ENCODE measurements around the gene UPK3BL1. TPM values are rescaled to one million over a fixed set of nuclear protein-coding genes. Genes with fewer than 3 reads are reported as not detected.
"Not testable (repeated sequence)": the region's sequence is repeated elsewhere in the genome, so short reads cannot be mapped to it uniquely, and the experiment has no call there.

Gene UPK3BL1
- total RNA-seq, 2 donors from 2014 or later, result 11.7 to 36.6 TPM

- intact Hi-C loops (cut with DNase I); H3K27me3 ChIP-seq; H3K36me3 ChIP-seq (replicated peaks in 1 of 2; ENCODE audit: insufficient read depth in 1 of 2, low read depth in 2 of 2); H3K9me3 ChIP-seq; H3K4me3 ChIP-seq; H3K4me1 ChIP-seq: not testable (repeated sequence)
- TF ChIP-seq POLR2A (IDR thresholded peaks at IDR 0.05), result peak in 2 of 3 donors; percentile 15 to 47
- H3K27ac ChIP-seq, result peak within 1 kb of the TSS in 2 of 4 donors; percentile 26 to 47
- DNase-seq, result peak in 3 of 4 donors; percentile 84 to 86 (median 85)
- no CpG with 5 or more reads among the region's 63 CpGs for WGBS, 2 donors
- ATAC-seq, result peak; percentile 74
These were observed 28.8 kb upstream of the UPK3BL1 start, which contains the start of gene POLR2J2 for GRCh38 chr7:102671166-102671955. Gene POLR2J2, minus strand, starts transcription at chr7:102671663. Its CDS starts 62 bp downstream, at chr7:102671601.

GRCh38 chr7:102667523-102667922 lies 24.9 kb upstream of the UPK3BL1 start:
- DNase-seq; H3K4me1 ChIP-seq; intact Hi-C loops (cut with DNase I); ATAC-seq; H3K9me3 ChIP-seq; H3K27ac ChIP-seq; H3K27me3 ChIP-seq; H3K4me3 ChIP-seq; H3K36me3 ChIP-seq (replicated peaks in 1 of 2; ENCODE audit: insufficient read depth in 1 of 2, low read depth in 2 of 2): not testable (repeated sequence)
- WGBS, 2 donors, result 89% methylated on average over 3 of the region's 14 CpGs; no CpG with 5 or more reads in 1 of the 2 donors

DNA sequence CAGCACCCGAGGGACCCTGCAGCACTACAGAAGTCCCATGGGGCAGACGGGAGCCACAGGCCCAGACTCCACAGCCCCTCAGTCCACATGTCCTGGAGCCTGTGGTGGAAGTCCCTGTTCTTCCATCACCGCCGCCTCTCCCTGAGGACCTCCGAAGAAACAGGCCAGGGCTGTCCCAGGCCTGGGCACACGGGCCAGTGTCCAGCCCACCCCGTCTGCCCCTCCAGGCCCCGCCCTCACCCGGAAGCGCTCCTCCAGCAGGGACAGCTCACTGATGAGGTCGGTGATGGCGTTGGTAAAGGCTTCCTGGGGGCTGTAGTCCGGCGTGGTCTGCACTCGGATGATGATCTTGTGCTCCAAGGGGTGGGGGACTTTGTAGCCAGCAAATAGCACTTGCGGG lies 24.3 kb upstream of the UPK3BL1 start:
- intact Hi-C loops (cut with DNase I); H3K4me3 ChIP-seq; ATAC-seq; H3K27me3 ChIP-seq; H3K9me3 ChIP-seq; DNase-seq; H3K4me1 ChIP-seq; H3K36me3 ChIP-seq (replicated peaks in 1 of 2; ENCODE audit: insufficient read depth in 1 of 2, low read depth in 2 of 2); H3K27ac ChIP-seq: not testable (repeated sequence)
- WGBS, 2 donors, result no CpG with 5 or more reads among the region's 16 CpGs

DNA sequence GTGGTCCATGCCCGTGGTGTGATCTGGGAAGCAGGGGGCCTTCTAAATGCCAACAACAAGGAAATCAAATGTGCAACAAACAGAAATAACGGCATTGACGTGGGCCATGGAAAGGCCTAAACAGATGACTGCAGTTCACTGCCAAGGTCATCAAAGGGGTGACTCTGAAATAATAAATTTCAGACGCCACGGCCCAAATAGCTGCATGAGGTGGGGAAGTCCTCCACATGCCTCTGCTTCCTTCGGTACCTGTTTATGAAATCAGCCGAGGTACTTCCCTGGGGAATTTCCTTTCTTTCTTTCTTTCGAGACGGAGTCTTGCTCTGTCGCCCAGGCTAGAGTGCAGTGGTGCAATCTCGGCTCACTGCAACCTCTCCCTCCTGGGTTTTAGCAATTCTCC lies 22.2 kb upstream of the UPK3BL1 start:
- H3K9me3 ChIP-seq; ATAC-seq; H3K4me3 ChIP-seq; H3K27ac ChIP-seq; DNase-seq; H3K4me1 ChIP-seq; H3K36me3 ChIP-seq (replicated peaks in 1 of 2; ENCODE audit: insufficient read depth in 1 of 2, low read depth in 2 of 2); H3K27me3 ChIP-seq; intact Hi-C loops (cut with DNase I): not testable (repeated sequence)
- 80 to 85% methylated on average over 1 to 6 of the region's 11 CpGs for WGBS, 2 donors

GRCh38 chr7:102649924-102650323 lies 7.3 kb upstream of the UPK3BL1 start, which contains the start of gene SPDYE2B:
Gene SPDYE2B, plus strand, starts transcription at chr7:102650319. Its CDS starts 2,030 bp downstream, at chr7:102652349.
- H3K4me1 ChIP-seq; H3K36me3 ChIP-seq (replicated peaks in 1 of 2; ENCODE audit: insufficient read depth in 1 of 2, low read depth in 2 of 2); ATAC-seq; H3K9me3 ChIP-seq; H3K27me3 ChIP-seq; H3K4me3 ChIP-seq; intact Hi-C loops (cut with DNase I); DNase-seq; H3K27ac ChIP-seq: not testable (repeated sequence)
- WGBS, 2 donors, result no CpG with 5 or more reads among the region's 4 CpGs

DNA sequence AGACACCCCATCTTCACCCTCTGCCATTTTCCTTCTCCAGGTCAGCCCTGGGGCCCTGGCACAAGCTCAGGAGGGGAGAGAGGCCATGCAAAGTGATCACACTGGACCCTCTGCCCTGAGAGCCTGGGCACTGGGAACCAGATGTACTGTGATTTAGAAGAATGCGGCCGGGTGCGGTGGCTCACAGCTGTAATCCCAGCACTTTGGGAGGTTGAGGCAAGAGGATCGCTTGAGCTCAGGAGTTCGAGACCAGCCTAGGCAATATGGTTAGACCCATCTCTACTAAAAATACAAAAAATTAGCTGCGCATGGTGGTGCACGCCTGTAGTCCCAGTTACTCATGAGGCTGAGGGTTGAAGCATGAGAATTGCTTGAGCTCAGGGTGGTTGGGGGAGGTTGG lies 5.2 kb upstream of the UPK3BL1 start:
- H3K9me3 ChIP-seq; ATAC-seq; H3K4me1 ChIP-seq; H3K36me3 ChIP-seq (replicated peaks in 1 of 2; ENCODE audit: insufficient read depth in 1 of 2, low read depth in 2 of 2); H3K27ac ChIP-seq; H3K27me3 ChIP-seq; intact Hi-C loops (cut with DNase I); DNase-seq; H3K4me3 ChIP-seq: not testable (repeated sequence)
- WGBS, 2 donors, result 96 to 100% methylated on average over 5 to 7 of the region's 7 CpGs

GRCh38 chr7:102643404-102643803 lies 813 bp upstream of the UPK3BL1 start:
- H3K9me3 ChIP-seq; H3K27me3 ChIP-seq; intact Hi-C loops (cut with DNase I); H3K4me3 ChIP-seq; H3K36me3 ChIP-seq (replicated peaks in 1 of 2; ENCODE audit: insufficient read depth in 1 of 2, low read depth in 2 of 2); DNase-seq; H3K4me1 ChIP-seq; H3K27ac ChIP-seq; ATAC-seq: not testable (repeated sequence)
- WGBS, 2 donors, result 71% methylated on average over 1 of the region's 1 CpG; no CpG with 5 or more reads in 1 of the 2 donors

GRCh38 chr7:102638848-102639247 lies 3.7 kb downstream of the UPK3BL1 start:
- DNase-seq; H3K9me3 ChIP-seq; H3K4me1 ChIP-seq; intact Hi-C loops (cut with DNase I); H3K36me3 ChIP-seq (replicated peaks in 1 of 2; ENCODE audit: insufficient read depth in 1 of 2, low read depth in 2 of 2); H3K4me3 ChIP-seq; H3K27me3 ChIP-seq; H3K27ac ChIP-seq; ATAC-seq: not testable (repeated sequence)
- 90 to 100% methylated on average over 1 to 7 of the region's 11 CpGs for WGBS, 2 donors

GRCh38 chr7:102636956-102637355 lies 5.6 kb downstream of the UPK3BL1 start:
- H3K4me1 ChIP-seq; H3K36me3 ChIP-seq (replicated peaks in 1 of 2; ENCODE audit: insufficient read depth in 1 of 2, low read depth in 2 of 2); intact Hi-C loops (cut with DNase I); H3K27me3 ChIP-seq; H3K4me3 ChIP-seq; ATAC-seq; H3K9me3 ChIP-seq; DNase-seq; H3K27ac ChIP-seq: not testable (repeated sequence)
- WGBS, 2 donors, result 89% methylated on average over 10 of the region's 13 CpGs; no CpG with 5 or more reads in 1 of the 2 donors

GRCh38 chr7:102635354-102635753 lies 7.2 kb downstream of the UPK3BL1 start:
- H3K27me3 ChIP-seq; H3K36me3 ChIP-seq (replicated peaks in 1 of 2; ENCODE audit: insufficient read depth in 1 of 2, low read depth in 2 of 2); H3K9me3 ChIP-seq; intact Hi-C loops (cut with DNase I); H3K27ac ChIP-seq; H3K4me3 ChIP-seq; DNase-seq; H3K4me1 ChIP-seq: not testable (repeated sequence)
- WGBS, 2 donors, result no CpG with 5 or more reads among the region's 5 CpGs
- peak; percentile 36 for ATAC-seq

DNA sequence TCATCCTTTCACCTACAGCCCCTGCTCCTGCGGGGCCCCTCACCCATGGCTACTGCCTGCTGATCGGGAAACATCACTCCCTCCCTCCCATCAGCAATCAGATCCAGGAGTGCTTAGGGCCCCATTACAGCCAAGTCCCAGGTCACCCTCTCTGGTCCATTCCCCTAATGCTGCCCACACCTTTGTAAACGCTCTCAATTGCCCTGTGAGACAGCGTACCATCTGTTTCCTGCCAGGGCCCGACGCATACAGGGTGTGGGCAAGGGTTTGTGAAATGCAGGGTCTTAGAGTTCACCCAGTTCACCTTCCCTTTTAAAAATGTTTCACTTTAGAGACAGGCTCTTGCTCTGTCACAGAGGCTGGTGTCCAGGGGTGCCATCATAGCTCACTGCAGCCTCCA lies 8.3 kb downstream of the UPK3BL1 start:
- not testable (repeated sequence) for ATAC-seq, H3K27ac ChIP-seq

DNA sequence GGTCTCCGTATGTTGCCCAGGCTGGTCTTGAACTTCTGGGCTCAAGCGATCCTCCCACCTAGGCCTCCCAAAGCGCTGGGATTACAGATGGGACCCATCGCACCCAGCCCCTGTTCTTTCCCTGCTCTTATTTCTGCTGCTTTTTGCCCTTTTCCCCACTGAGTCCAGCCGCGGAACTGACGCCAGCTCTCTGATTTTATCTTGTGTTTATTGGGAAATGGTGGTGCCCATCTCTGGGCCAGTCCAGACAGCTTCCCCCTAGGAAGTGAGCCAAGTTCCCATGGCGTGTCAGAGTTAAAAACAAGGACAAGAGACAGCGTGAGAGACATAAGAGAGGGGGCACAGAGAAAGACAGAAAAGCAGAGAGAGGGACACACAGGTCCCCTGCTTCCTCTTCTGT lies 12.0 kb downstream of the UPK3BL1 start:
- H3K4me1 ChIP-seq; H3K4me3 ChIP-seq; intact Hi-C loops (cut with DNase I); H3K36me3 ChIP-seq (replicated peaks in 1 of 2; ENCODE audit: insufficient read depth in 1 of 2, low read depth in 2 of 2); H3K27me3 ChIP-seq; H3K9me3 ChIP-seq; DNase-seq; ATAC-seq; H3K27ac ChIP-seq: not testable (repeated sequence)
- 78 to 80% methylated on average over 1 to 6 of the region's 9 CpGs for WGBS, 2 donors

More for the DNA sequence above, 8.3 kb downstream of the UPK3BL1 start:
- H3K27me3 ChIP-seq; H3K4me3 ChIP-seq; H3K36me3 ChIP-seq (replicated peaks in 1 of 2; ENCODE audit: insufficient read depth in 1 of 2, low read depth in 2 of 2); intact Hi-C loops (cut with DNase I); H3K9me3 ChIP-seq; H3K4me1 ChIP-seq; DNase-seq: not testable (repeated sequence)
- 67 to 80% methylated on average over 1 to 4 of the region's 6 CpGs for WGBS, 2 donors

All from body of pancreas (tissue), 4 donors.